K562 (cell line): ENCODE data around the gene ANKRD27. TPM values are rescaled to one million over a fixed set of nuclear protein-coding genes. Genes with fewer than 3 reads are reported as not detected.
A peak's percentile ranks its signal among the peaks of the same experiment; 100 is the strongest.

Experiments used
- CBX8 ChIP-seq: fragments of 200-600 bp; sonication (generic); IDR thresholded peaks from 2 replicates; pipeline ENCODE4 v1.6.1; 2012; ENCODE audit warnings: borderline replicate concordance, mixed run types, low read depth, mild to moderate bottlenecking, moderate library complexity, mixed read lengths, low read length, control low read depth, inconsistent platforms; ENCODE audit not compliant: poor library complexity, severe bottlenecking; ENCODE audit errors: extremely low read depth
- CREBBP ChIP-seq: IDR thresholded peaks from one replicate; pipeline ENCODE4 v1.6.1; 2012; ENCODE audit warnings: low read depth, mild to moderate bottlenecking, control low read depth, inconsistent platforms, low read length
- DNMT1 ChIP-seq: fragments of 450-650 bp; IDR thresholded peaks from 2 replicates; pipeline ENCODE4 v1.6.1; 2016; ENCODE audit warnings: antibody characterized with exemption, mild to moderate bottlenecking
- ELF1 ChIP-seq: fragments of 200-800 bp; sonication (Bioruptor generic); IDR thresholded peaks from 2 replicates; pipeline ENCODE4 v1.6.1; 2016; ENCODE audit warnings: missing genetic modification characterization, missing compliant biosample characterization
- ELF2 ChIP-seq: fragments of 250-450 bp; sonication (Bioruptor Pico); IDR thresholded peaks from 2 replicates; pipeline ENCODE4 v1.5.0; 2021; ENCODE audit warnings: mild to moderate bottlenecking
- ESRRA ChIP-seq: fragments of 450-650 bp; IDR thresholded peaks from 2 replicates; pipeline ENCODE4 v1.6.1; 2014; ENCODE audit warnings: low read depth, mild to moderate bottlenecking, moderate library complexity, borderline replicate concordance
- FIP1L1 ChIP-seq: fragments of 200-400 bp; formaldehyde crosslinking; IDR thresholded peaks from 2 replicates; pipeline ENCODE4 v1.6.1; 2018; ENCODE audit warnings: mild to moderate bottlenecking, low read depth, low read length; ENCODE audit not compliant: poor library complexity, severe bottlenecking
- MYBL2 ChIP-seq, 2 experiments: fragments of 450-650 bp in 1 of 2; sonication (generic) in 1 of 2; formaldehyde crosslinking in 1 of 2; IDR thresholded peaks; 2 replicates each; pipeline versions ENCODE4 v1.6.1 to v1.8.1; 2017 to 2022; ENCODE audit warnings: borderline replicate concordance in 1 of 2, inconsistent platforms in 1 of 2, low read depth in 1 of 2, mild to moderate bottlenecking in 1 of 2, missing genetic modification reagents in 1 of 2, moderate library complexity in 1 of 2
- PHF21A ChIP-seq: fragments of 450-650 bp; IDR thresholded peaks from 2 replicates; pipeline ENCODE4 v1.6.1; 2017; ENCODE audit warnings: low read depth, borderline replicate concordance
- PREB ChIP-seq: sonication (generic); formaldehyde crosslinking; IDR thresholded peaks from 2 replicates; pipeline ENCODE4 v1.8.1; 2023; ENCODE audit warnings: mild to moderate bottlenecking, missing genetic modification reagents
- TRIM28 ChIP-seq: fragments of 450-650 bp; IDR thresholded peaks from 2 replicates; pipeline ENCODE4 v1.6.1; 2017
- YBX1 ChIP-seq: fragments of 450-650 bp; IDR thresholded peaks from 2 replicates; pipeline ENCODE4 v1.7.1; 2016; ENCODE audit warnings: mild to moderate bottlenecking
- ZBTB40 ChIP-seq, 2 experiments: fragments of 450-650 bp in 1 of 2; sonication (generic) in 1 of 2; formaldehyde crosslinking in 1 of 2; IDR thresholded peaks; 2 replicates each; pipeline versions ENCODE4 v1.7.1 to v1.9.0; 2016 to 2022; ENCODE audit warnings: inconsistent platforms in 1 of 2, mild to moderate bottlenecking in 1 of 2, missing genetic modification reagents in 1 of 2
- ZNF3 ChIP-seq: fragments of 250-450 bp; sonication (Bioruptor Pico); IDR thresholded peaks from 2 replicates; pipeline ENCODE4 v1.5.0; 2021; ENCODE audit warnings: mild to moderate bottlenecking, moderate library complexity
- ZNF76 ChIP-seq: fragments of 250-450 bp; sonication (Bioruptor Pico); IDR thresholded peaks from 2 replicates; pipeline ENCODE4 v1.4.0; 2020; ENCODE audit warnings: mild to moderate bottlenecking, moderate library complexity, borderline replicate concordance
- polyA plus RNA-seq, 8 experiments: library from polyadenylated mRNA; depleted of rRNA in 4 of 8; stranded (reverse) in 5 of 8; unstranded in 3 of 8; fragments of >200 nt; fragmentation: Nextera tagmentation in 2 of 8; fragmentation: Illumina TruSeq in 1 of 8; extraction: Ambion mirVana in 2 of 8; extraction: Trizol in 1 of 8; gene quantifications; 2 replicates each; pipeline versions ENCODE4 v1.2.1 to v1.2.3, GENCODE V29; 2011 to 2014; ENCODE audit warnings: inconsistent platforms in 1 of 8, missing spikeins in 1 of 8
- total RNA-seq, 7 experiments: library from RNA; depleted of rRNA in 6 of 7; stranded (reverse); fragments of >200 nt in 6 of 7; fragmentation: Illumina TruSeq in 2 of 7; extraction: Trizol in 2 of 7; gene quantifications; 2 replicates each; pipeline versions ENCODE4 v1.2.1 to v1.2.3, GENCODE V29; 2011 to 2021; ENCODE audit warnings: low replicate concordance in 1 of 7

Gene ANKRD27
- total and polyA plus RNA-seq, 9 of the 15 experiments (the other 6 are each of a cell fraction or from before 2014, with no cell fraction given) = 5.3 to 71.3 (median 54.2) TPM

GRCh38 chr19:32671883-32672593 lies 2.9 kb downstream of the ANKRD27 start (continued):
- no peak for TF ChIP-seq ZBTB40 (IDR thresholded peaks at IDR 0.05)
- no peak for TF ChIP-seq ZBTB40 (CRISPR knock-in tag; IDR thresholded peaks at IDR 0.05)
- TF ChIP-seq ELF2 (CRISPR knock-in tag) = no peak
- no peak for TF ChIP-seq ELF1
- no peak; the same call in 1 of the 2 replicates for TF ChIP-seq MYBL2 (IDR thresholded peaks at IDR 0.05; ENCODE audit: low read depth)
- TF ChIP-seq MYBL2 (CRISPR knock-in tag; IDR thresholded peaks at IDR 0.05; ENCODE audit: borderline replicate concordance) = no peak
- TF ChIP-seq PHF21A = no peak
- TF ChIP-seq TRIM28 = no peak
- no peak for TF ChIP-seq CBX8
- TF ChIP-seq ZNF76 (CRISPR knock-in tag) = no peak
- TF ChIP-seq CREBBP = no peak
- TF ChIP-seq FIP1L1 = no peak
- no peak for TF ChIP-seq DNMT1
- no peak for TF ChIP-seq YBX1
- peak; percentile 90; the same call in 1 of the 2 replicates for TF ChIP-seq ESRRA
- no peak for TF ChIP-seq PREB (CRISPR knock-in tag)
- TF ChIP-seq ZNF3 = no peak
